ENCODE measurements around the gene PARM1. TPM values are rescaled to one million over a fixed set of nuclear protein-coding genes. Genes with fewer than 3 reads are reported as not detected.

PARM1 gene
- total RNA-seq, 1 experiment from 2014 or later: 0.54 TPM

GRCh38 chr4:75058486-75058885 lies 125.6 kb downstream of the PARM1 start:
- no peak for DNase-seq (ENCODE audit: extremely low read depth, low read depth)

GRCh38 chr4:75063433-75063832 lies 130.5 kb downstream of the PARM1 start:
- no peak for DNase-seq (ENCODE audit: extremely low read depth, low read depth)

GRCh38 chr4:75065909-75066308 lies 133.0 kb downstream of the PARM1 start:
- DNase-seq (ENCODE audit: extremely low read depth, low read depth): no peak

GRCh38 chr4:75069493-75070074 lies 136.7 kb downstream of the PARM1 start:
- DNase-seq (ENCODE audit: extremely low read depth, low read depth): no peak

- no peak for DNase-seq (ENCODE audit: extremely low read depth, low read depth)
These were observed 138.4 kb downstream of the PARM1 start for GRCh38 chr4:75071317-75071716.

- DNase-seq (ENCODE audit: extremely low read depth, low read depth): no peak
These were observed 148.0 kb downstream of the PARM1 start for GRCh38 chr4:75080888-75081287.

GRCh38 chr4:75081561-75081960 lies 148.6 kb downstream of the PARM1 start:
- DNase-seq (ENCODE audit: extremely low read depth, low read depth): no peak

GRCh38 chr4:75087416-75087815 lies 154.5 kb downstream of the PARM1 start:
- no peak for DNase-seq (ENCODE audit: extremely low read depth, low read depth)

GRCh38 chr4:75087865-75088264 lies 154.9 kb downstream of the PARM1 start:
- DNase-seq (ENCODE audit: extremely low read depth, low read depth): no peak

- no peak for DNase-seq (ENCODE audit: extremely low read depth, low read depth)
These were observed 156.3 kb downstream of the PARM1 start for GRCh38 chr4:75089206-75089605.

GRCh38 chr4:75099321-75099720 lies 166.4 kb downstream of the PARM1 start:
- no peak for DNase-seq (ENCODE audit: extremely low read depth, low read depth)

Other genes starting within 250 kb of the PARM1 start
- 0.23 and 0.57 TPM in 2 replicates for gene BTC, start 138.6 kb upstream of the PARM1 start, total RNA-seq (2014; rRNA removed; shearing (Covaris generic))

All from NCI-H460 (cell line).